Astrocyte of the spinal cord (primary cell): ENCODE measurements around the gene CNTD1.

ENCODE experiments used
- DNase-seq: peaks from one replicate; pipeline ENCODE4 v3.0.0; 2011; ENCODE audit warnings: low read depth, low spot score
- H3K4me3 ChIP-seq: 2 replicates; pipeline ENCODE4 v1.5.1; 2011; ENCODE audit warnings: low read depth, mild to moderate bottlenecking, low read length, moderate library complexity
- CTCF ChIP-seq: IDR thresholded peaks from 2 replicates; pipeline ENCODE4 v1.5.1; 2012; ENCODE audit warnings: low read depth, mild to moderate bottlenecking, low read length, inconsistent platforms
- in situ Hi-C: cut with HindIII; loops from 2 replicates; pipeline ENCODE4 v1.10.0; 2017; ENCODE audit warnings: low sequenced_read_pairs

Gene CNTD1

GRCh38 chr17:42798383-42799380, at the start of gene CNTD1, which contains the start of gene COA3:
Gene CNTD1 (plus strand): TSS chr17:42798861. CDS start chr17:42799068, 207 bp downstream.
Gene COA3 (minus strand): TSS chr17:42798704. CDS start chr17:42798681, 23 bp downstream.
- H3K4me3 ChIP-seq, result peak within 1 kb of the TSS; percentile 84
- no peak for TF ChIP-seq CTCF
- peak; percentile 81 for DNase-seq
- in situ Hi-C loops, result no loop called here

- in situ Hi-C loops, result no loop called here
- no peak for DNase-seq
- no peak for TF ChIP-seq CTCF
Observed at GRCh38 chr17:42748908-42749798, 49.5 kb upstream of the CNTD1 start.

GRCh38 chr17:42750739-42751344, 47.8 kb upstream of the CNTD1 start:
- DNase-seq, result no peak
- no peak overlapping the region for H3K4me3 ChIP-seq
- no peak for TF ChIP-seq CTCF
- in situ Hi-C loops, result no loop called here

More at GRCh38 chr17:42748908-42749798, 49.5 kb upstream of the CNTD1 start:
- H3K4me3 ChIP-seq, result no peak overlapping the region

- no peak for DNase-seq
- H3K4me3 ChIP-seq, result no peak overlapping the region
- TF ChIP-seq CTCF, result no peak
- in situ Hi-C loops, result no loop called here
Observed at GRCh38 chr17:42751628-42752027, 47.0 kb upstream of the CNTD1 start.

GRCh38 chr17:42754782-42755181, 43.9 kb upstream of the CNTD1 start:
- no peak overlapping the region for H3K4me3 ChIP-seq
- no peak for DNase-seq
- TF ChIP-seq CTCF, result no peak
- in situ Hi-C loops, result no loop called here
